Measurements from ENCODE around the gene FEM1A.

- TF ChIP-seq CTCF (IDR thresholded peaks at IDR 0.05) (no peak), POLR2A (IDR thresholded peaks at IDR 0.05) (no peak)
These were observed 18.4 kb upstream of the FEM1A start for GRCh38 chr19:4773047-4773640.
